ENCODE data around the gene FIBP. TPM values are rescaled to one million over a fixed set of nuclear protein-coding genes. Genes with fewer than 3 reads are reported as not detected.

Gene FIBP
- total RNA-seq, 1 donor from 2014 or later: 44.0 TPM

DNA sequence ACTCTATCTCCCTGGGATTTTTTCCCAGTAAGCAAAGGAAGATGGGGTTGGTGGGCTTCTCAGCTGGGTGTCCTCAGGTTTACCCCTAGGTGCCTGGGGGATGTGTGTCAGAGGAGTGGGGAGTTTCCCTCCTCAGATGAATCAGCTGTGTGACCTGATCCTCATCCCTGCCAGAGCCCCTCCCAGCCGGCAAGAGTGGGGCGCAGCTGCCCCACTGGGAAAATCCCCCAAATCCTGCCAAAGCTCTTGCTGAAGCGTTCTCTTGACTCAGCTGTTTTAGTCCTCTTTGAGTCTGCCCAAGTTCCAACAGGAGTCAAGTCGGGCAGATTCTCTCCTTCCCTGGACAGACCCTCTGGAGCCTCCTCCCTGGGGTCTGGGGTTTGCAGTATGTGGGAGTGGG is 24.6 kb upstream of the FIBP start:
- Histone ChIP-seq H3K27ac (no peak overlapping the region), H3K4me3 (no peak overlapping the region), H3K27me3 (ENCODE audit: low read depth) (no peaks in the 10 kb centered on the region), H3K9me3 (no peaks in the 10 kb centered on the region), H3K36me3 (no peaks in the 10 kb centered on the region), H3K4me1 (peaks cover 47% of the 10 kb centered on the region)
- ATAC-seq (no peak), DNase-seq (no peak)
- TF ChIP-seq, protein P1, sequence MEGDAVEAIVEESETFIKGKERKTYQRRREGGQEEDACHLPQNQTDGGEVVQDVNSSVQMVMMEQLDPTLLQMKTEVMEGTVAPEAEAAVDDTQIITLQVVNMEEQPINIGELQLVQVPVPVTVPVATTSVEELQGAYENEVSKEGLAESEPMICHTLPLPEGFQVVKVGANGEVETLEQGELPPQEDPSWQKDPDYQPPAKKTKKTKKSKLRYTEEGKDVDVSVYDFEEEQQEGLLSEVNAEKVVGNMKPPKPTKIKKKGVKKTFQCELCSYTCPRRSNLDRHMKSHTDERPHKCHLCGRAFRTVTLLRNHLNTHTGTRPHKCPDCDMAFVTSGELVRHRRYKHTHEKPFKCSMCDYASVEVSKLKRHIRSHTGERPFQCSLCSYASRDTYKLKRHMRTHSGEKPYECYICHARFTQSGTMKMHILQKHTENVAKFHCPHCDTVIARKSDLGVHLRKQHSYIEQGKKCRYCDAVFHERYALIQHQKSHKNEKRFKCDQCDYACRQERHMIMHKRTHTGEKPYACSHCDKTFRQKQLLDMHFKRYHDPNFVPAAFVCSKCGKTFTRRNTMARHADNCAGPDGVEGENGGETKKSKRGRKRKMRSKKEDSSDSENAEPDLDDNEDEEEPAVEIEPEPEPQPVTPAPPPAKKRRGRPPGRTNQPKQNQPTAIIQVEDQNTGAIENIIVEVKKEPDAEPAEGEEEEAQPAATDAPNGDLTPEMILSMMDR (IDR thresholded peaks at IDR 0.05): no peak
- intact Hi-C loops (cut with DNase I): no loop called here

DNA sequence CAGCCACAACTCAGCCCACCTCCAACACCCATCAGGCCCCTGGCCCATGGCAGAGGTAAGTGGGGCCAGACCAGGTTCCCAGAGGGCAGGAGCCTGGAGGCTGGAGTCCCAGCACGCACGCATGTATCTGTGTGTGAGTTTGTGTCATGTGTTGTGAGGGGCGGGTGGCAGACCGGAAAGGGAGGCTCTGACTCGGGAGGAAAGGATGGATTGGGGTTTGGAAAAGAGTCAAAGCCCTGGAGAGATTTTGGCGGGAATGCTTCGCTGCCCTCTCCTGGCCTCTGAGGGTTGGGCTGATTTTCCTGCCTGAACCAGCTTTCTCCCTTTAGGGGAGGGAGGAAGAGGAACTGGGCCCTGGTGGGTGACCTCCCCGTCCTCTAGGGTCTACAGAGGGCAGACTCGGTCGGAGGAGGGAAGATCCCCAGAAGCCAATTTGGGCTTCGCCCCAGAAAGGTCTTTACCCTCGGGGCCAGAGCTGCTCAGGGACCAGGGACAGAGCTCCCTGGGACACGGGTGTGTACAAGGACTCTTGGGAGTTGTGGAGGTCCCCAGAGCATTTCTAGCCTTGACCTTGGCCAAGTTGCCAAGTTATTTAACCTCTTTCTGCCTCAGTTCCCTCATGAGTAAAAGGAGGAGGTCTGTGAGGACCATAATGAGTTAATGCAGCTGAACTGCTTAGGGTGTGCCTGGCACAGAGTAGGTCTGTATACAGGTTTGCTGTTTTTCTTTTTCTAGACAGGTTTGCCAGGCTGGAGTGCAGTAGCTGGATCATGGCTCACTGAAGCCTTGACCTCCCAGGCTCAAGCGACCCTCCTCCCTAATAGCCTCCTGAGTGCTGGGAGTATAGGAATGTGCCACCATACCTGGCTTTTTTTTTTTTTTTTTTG is 23.7 kb upstream of the FIBP start:
- TF ChIP-seq, protein P1 (IDR thresholded peaks at IDR 0.05): peak; percentile 42
- intact Hi-C loops (cut with DNase I): no loop called here
- Histone ChIP-seq H3K9me3 (no peaks in the 10 kb centered on the region), H3K27ac (peak overlapping the region; percentile 46), H3K27me3 (ENCODE audit: low read depth) (peaks cover 4% of the 10 kb centered on the region), H3K36me3 (no peaks in the 10 kb centered on the region), H3K4me1 (peaks cover 38% of the 10 kb centered on the region), H3K4me3 (peak overlapping the region; percentile 8)
- DNase-seq (no peak), ATAC-seq (peak; percentile 23 to 25)

DNA sequence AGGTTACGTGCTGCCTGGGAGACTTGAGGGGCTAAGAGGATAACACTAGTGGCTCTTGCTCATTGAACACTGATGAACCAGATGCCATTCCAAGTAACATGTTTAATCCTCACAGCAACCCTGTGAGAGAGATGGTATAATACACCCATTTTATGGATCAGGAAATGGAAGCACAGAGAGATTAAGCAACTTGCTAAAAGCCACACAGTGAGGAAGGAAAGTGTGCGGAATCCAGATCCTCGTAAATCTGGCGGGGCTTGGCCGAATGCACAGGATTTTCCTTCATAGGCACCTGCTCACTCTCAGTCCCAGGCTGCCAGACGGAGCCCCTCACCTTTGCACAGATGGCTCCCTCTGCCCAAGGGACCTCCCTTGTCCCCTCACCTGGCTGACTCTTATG is 19.6 kb upstream of the FIBP start:
- TF ChIP-seq, protein P1 (IDR thresholded peaks at IDR 0.05): no peak
- Histone ChIP-seq H3K27ac (no peak overlapping the region), H3K4me1 (peaks cover 13% of the 10 kb centered on the region), H3K9me3 (no peaks in the 10 kb centered on the region), H3K4me3 (no peak overlapping the region), H3K27me3 (ENCODE audit: low read depth) (peaks cover 4% of the 10 kb centered on the region), H3K36me3 (no peaks in the 10 kb centered on the region)
- ATAC-seq (no peak), DNase-seq (no peak)
- intact Hi-C loops (cut with DNase I): no loop called here

DNA sequence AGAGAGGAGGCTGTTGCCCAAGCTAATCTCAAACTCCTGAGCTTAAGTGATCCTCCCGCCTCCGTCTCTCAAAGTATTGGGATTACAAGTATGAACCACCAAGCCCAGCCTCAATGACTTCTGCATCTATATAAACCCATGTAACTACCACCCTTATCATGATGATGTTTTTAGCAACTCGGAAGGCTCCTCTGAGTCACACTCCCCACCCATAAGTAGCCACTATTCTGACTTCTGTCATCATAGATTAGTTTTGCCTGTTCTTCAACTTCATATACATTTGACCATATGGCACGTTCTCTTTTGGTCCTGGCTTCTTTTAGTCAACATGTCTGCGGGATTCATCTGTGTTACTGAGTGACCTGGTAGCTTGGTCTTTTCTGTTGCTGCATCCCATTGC is 18.3 kb upstream of the FIBP start:
- peaks cover 6% of the 10 kb centered on the region for H3K4me1 ChIP-seq
- intact Hi-C loops (cut with DNase I): no loop called here
- H3K27ac ChIP-seq: no peak overlapping the region
- no peak for ATAC-seq
- no peak for DNase-seq
- H3K27me3 ChIP-seq (ENCODE audit: low read depth): peaks cover 4% of the 10 kb centered on the region
- TF ChIP-seq, protein P1 (IDR thresholded peaks at IDR 0.05): no peak
- no peaks in the 10 kb centered on the region for H3K36me3 ChIP-seq
- H3K4me3 ChIP-seq: no peak overlapping the region
- no peaks in the 10 kb centered on the region for H3K9me3 ChIP-seq

DNA sequence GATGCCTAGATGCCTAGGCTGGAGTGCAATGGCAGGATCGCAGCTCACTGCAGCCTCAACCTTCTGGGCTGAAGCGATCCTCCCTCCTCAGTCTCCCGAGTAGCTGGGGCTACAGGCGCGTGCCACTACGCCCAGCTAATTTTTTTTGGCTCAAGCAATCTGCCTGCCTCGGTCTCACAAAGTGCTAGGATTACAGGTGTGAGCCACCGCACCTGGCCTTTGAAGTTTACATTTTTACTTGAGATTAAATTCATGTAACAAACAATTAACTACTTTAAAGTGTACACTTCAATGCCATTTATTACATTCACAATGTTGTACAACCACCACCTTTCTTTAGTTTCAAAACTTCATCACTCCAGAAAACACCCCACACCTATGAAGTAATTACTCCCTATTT is 15.4 kb upstream of the FIBP start:
- H3K9me3 ChIP-seq: no peaks in the 10 kb centered on the region
- H3K36me3 ChIP-seq: no peaks in the 10 kb centered on the region
- peaks cover 4% of the 10 kb centered on the region for H3K27me3 ChIP-seq (ENCODE audit: low read depth)
- ATAC-seq (no peak), DNase-seq (no peak)
- H3K27ac ChIP-seq: no peak overlapping the region
- intact Hi-C loops (cut with DNase I): no loop called here
- no peak overlapping the region for H3K4me3 ChIP-seq
- TF ChIP-seq, protein P1 (IDR thresholded peaks at IDR 0.05): no peak
- peaks cover 20% of the 10 kb centered on the region for H3K4me1 ChIP-seq
